K562 (cell line): Measurements from ENCODE around the gene ASCL3.

Experiments used
- EP300 ChIP-seq: IDR thresholded peaks from 2 replicates; pipeline ENCODE4 v1.6.1; 2012; ENCODE audit warnings: low read length, improper control_type of control experiment
- EZH2 ChIP-seq: IDR thresholded peaks from 2 replicates; pipeline ENCODE4 v1.6.1; 2012; ENCODE audit warnings: low read depth, mild to moderate bottlenecking, inconsistent platforms, low read length, borderline replicate concordance
- MNT ChIP-seq, 2 experiments: fragments of 450-650 bp; conservative IDR thresholded peaks; 2 replicates each; pipeline ENCODE4 v1.6.1; 2017; ENCODE audit warnings: mild to moderate bottlenecking in 2 of 2, moderate library complexity in 2 of 2
- POLR2A ChIP-seq: fragments of 450-650 bp; conservative IDR thresholded peaks from 2 replicates; pipeline ENCODE4 v1.6.1; 2016
- SMAD4 ChIP-seq: fragments of 250-450 bp; sonication (Bioruptor Pico); conservative IDR thresholded peaks from 2 replicates; pipeline ENCODE4 v1.8.0; 2021; ENCODE audit warnings: inconsistent platforms, mild to moderate bottlenecking, moderate library complexity
- TAF1 ChIP-seq: IDR thresholded peaks from 2 replicates; pipeline ENCODE4 v1.6.1; 2011; ENCODE audit warnings: mild to moderate bottlenecking, low read length, moderate library complexity; ENCODE audit not compliant: insufficient read depth, control insufficient read depth, severe bottlenecking; ENCODE audit errors: extremely low read depth
- U2AF2 ChIP-seq: fragments of 200-400 bp; formaldehyde crosslinking; optimal IDR thresholded peaks from 2 replicates; pipeline ENCODE3; 2017; ENCODE audit warnings: low read depth, mild to moderate bottlenecking, low read length
- ZBTB9 ChIP-seq: fragments of 450-650 bp; formaldehyde crosslinking; IDR thresholded peaks from 2 replicates; pipeline ENCODE4 v1.4.0; 2020; ENCODE audit warnings: mild to moderate bottlenecking, moderate library complexity
- TF ChIP-seq, protein P1 (sequence below), 3 experiments: IDR thresholded peaks in 2 of 3; conservative IDR thresholded peaks in 1 of 3; 2 replicates each; pipeline ENCODE4 v1.5.1; 2011 to 2012; ENCODE audit warnings: low read length in 3 of 3, mild to moderate bottlenecking in 3 of 3, control low read depth in 2 of 3, improper control_type of control experiment in 1 of 3, inconsistent platforms in 1 of 3, low read depth in 1 of 3, mixed read lengths in 1 of 3, moderate library complexity in 1 of 3; ENCODE audit not compliant: insufficient read depth in 2 of 3

DNA sequence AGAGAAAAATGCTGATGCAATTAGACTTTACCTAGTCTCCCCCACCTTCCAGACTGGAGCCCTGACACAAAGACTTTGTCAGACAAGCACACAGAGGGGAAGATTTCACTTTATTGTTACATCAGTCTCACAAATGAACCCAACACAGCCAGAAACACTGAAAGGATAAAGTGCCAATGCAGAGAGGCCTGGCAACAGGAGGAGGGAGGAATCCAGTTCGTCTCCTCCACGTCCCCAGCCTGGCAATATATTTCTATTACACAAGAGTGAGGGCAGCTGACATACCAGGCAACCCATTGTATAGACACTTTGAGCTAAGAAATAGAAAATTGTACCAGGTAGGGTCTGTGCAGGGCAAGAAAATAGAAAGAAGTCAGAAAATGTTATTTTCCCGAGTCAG, 37.7 kb upstream of the ASCL3 start:
- TF ChIP-seq POLR2A = no peak
- TF ChIP-seq EZH2 = no peak
- TF ChIP-seq, protein P1, sequence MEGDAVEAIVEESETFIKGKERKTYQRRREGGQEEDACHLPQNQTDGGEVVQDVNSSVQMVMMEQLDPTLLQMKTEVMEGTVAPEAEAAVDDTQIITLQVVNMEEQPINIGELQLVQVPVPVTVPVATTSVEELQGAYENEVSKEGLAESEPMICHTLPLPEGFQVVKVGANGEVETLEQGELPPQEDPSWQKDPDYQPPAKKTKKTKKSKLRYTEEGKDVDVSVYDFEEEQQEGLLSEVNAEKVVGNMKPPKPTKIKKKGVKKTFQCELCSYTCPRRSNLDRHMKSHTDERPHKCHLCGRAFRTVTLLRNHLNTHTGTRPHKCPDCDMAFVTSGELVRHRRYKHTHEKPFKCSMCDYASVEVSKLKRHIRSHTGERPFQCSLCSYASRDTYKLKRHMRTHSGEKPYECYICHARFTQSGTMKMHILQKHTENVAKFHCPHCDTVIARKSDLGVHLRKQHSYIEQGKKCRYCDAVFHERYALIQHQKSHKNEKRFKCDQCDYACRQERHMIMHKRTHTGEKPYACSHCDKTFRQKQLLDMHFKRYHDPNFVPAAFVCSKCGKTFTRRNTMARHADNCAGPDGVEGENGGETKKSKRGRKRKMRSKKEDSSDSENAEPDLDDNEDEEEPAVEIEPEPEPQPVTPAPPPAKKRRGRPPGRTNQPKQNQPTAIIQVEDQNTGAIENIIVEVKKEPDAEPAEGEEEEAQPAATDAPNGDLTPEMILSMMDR (IDR thresholded peaks at IDR 0.05 in 2 of 3, conservative IDR thresholded peaks at IDR 0.05 in 1 of 3; ENCODE audit: insufficient read depth in 2 of 3, low read depth in 1 of 3, low read length in 3 of 3) = no peak
- TF ChIP-seq SMAD4 (CRISPR knock-in tag) = no peak
- TF ChIP-seq ZBTB9 (CRISPR knock-in tag) = no peak
- TF ChIP-seq EP300 = no peak
- no peak for TF ChIP-seq TAF1
- TF ChIP-seq U2AF2 = no peak
- TF ChIP-seq MNT (conservative IDR thresholded peaks at IDR 0.05) = no peak
